ENCODE results near the gene PARP12.

The PARP12 gene

GRCh38 chr7:140014123-140014522, 48.6 kb downstream of the PARP12 start:
- no peak for DNase-seq (ENCODE audit: low read depth)

DNA sequence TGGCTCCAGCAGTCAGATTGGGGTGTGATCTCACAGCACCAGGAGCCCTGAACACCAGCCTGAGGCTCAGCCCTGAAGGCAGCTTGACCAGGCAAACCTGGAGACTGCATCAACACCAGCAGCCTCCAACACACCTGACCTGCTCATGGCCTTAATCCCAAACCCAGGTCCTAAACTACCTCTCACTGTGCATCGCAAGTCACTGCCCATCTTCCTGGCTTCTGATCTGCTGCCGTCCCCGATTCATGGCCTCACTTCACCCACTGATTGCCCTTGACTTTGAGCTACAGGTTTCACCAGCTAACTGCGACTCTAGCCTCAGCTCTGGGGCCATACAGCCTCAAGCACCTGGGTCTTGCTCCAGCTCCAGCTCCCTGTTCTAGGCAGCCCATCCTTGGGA, 49.1 kb downstream of the PARP12 start:
- DNase-seq (ENCODE audit: low read depth): no peak

DNA sequence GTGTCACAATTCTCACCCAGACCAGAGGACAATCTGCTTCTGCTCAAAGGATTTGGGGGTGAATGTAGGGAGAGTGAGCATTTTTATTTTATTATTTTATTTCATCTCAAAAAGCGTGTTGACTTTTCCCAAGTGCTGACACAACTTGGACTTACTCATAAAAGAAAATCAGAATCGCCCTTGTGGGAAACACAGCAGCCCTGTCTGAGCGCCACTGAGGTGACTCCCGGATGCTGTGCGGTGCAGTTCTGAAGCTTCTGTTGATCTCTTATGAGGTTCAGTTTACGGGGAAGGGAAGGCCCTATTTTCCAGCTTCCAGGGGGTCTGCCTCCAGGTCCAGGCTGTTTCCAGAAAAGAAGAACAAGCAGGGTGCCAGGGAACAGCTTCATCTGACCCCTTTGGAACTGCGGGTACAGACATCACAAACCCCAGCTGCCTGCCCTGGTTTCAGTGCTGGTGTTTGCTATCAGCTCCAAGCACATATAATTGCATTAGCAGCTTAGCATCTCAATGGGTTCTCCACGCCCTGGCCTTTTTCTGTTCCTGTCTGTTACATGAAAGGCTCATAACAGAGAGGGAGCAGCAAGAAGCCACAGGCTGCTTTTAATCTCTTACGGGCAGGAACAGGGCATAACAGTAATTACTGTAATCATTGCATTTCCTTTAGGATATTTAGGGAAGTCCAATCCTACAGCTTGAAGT, 52.4 kb downstream of the PARP12 start:
- DNase-seq (ENCODE audit: low read depth): no peak

GRCh38 chr7:140009735-140010134, 53.0 kb downstream of the PARP12 start:
- DNase-seq (ENCODE audit: low read depth): no peak

- DNase-seq (ENCODE audit: low read depth): no peak
These were observed 53.8 kb downstream of the PARP12 start for GRCh38 chr7:140008755-140009610.

DNA sequence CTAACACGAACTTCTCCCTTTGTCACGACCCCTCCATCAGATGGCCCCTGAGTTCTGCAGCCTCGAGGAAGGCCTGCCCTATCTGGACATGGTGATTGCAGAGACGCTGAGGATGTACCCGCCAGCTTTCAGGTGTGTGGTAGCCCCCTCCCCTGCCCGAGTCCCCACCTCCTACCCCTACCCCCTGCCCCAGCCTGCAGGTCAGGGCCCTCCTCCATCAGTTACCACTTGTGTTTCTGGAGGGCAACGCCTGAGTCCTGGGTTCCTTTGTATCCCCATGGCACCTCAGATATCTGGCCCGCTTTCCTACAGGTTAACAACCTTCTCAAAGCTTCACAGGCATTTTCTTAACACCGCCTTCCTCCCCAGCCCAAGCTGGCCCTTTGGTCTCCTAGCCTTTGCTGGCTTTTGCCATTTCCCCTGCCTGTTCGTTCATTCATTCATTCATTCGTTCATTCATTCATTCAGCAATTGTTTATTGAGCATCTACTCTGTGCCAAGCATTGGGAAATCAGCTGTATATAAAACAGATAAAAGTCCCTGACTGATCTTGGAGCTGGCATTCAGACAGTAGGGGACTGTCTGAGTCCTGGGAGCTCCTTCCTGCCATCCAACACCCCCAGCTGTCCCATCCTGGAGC, 55.6 kb downstream of the PARP12 start:
- DNase-seq (ENCODE audit: low read depth): no peak

DNA sequence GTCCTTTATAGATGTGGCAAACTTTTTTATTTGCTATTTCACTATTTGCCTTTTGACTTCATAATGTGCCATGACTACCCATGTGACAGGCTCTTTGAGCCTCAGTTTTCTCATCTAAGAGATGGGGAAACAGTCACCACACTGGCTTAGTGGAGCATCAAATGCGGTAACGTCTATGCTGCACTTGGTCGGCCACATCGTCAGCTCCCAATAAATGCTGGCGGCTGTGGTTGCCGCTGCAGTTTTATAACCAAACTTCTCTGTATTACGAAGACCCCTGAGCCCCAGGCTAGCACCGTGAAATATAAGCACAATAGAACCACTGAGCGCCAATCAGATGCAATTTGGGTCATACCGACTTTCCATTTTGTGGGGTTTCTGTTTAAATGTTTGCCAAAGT, 56.2 kb downstream of the PARP12 start:
- no peak for DNase-seq (ENCODE audit: low read depth)

DNA sequence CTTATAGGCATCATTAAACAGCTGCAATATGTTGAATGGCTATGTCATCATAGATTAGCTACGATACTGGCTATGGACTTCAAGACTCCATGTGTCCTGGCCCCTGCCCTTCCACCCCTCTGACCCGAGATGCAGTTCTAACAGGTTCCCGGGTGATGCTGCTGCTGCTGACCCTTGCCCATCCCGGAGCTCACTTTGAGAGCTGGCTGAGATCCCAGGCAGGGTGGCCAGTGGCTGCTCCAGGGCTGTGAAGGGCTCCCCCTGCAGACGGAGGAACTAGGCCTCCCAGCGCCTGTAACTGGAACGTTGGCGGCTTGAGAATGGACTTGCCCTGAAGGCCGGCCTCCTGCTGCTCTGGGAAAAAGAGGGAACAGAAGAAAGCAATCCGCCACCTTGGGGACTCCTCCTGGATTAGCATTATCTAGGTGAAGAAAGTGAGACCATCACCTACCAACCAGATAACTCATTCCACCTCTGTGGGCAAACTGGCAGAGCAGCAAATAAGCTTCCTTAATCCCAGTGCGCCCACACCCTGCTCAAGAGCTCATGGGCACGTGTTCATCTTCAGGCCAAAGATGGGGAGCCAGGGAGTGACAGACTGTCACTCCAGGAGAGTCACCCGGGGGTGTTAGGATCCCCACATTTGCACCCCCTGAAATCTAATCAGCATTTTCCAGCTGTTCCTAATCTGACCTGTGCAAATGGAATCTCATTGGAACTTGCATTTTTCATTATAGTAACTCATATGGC, 56.8 kb downstream of the PARP12 start:
- DNase-seq (ENCODE audit: low read depth): no peak

- DNase-seq (ENCODE audit: low read depth): no peak
These were observed 57.4 kb downstream of the PARP12 start for GRCh38 chr7:140005341-140005740.

GRCh38 chr7:140004672-140005071, 58.1 kb downstream of the PARP12 start:
- no peak for DNase-seq (ENCODE audit: low read depth)

DNA sequence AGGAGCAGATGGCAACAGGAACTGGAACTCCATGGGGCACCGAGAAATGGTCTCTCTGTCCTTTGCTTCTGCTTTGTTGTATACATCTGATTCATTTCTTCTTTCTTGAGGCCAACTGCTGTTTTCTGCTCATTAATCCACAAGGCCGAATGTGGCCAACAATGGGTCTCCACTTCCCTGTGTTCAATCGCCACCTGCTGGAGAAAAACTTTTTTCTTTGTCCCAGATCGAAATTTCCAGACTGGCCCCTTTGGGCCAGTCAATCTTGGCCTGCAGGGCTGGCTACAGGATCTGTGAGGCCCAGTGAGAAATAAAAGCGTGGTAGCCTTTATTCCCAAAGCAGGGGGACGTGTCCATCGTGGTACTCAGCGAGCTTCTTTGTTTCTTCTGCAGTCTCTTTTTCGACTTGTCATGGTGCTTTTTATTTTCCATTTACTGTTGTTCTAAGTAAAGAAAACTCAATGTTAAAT, 58.8 kb downstream of the PARP12 start:
- peak; percentile 31 for DNase-seq (ENCODE audit: low read depth)

- DNase-seq (ENCODE audit: low read depth): no peak
These were observed 62.0 kb downstream of the PARP12 start for GRCh38 chr7:140000666-140001268.

- DNase-seq (ENCODE audit: low read depth): no peak
These were observed 63.2 kb downstream of the PARP12 start for GRCh38 chr7:139999516-139999915.

GRCh38 chr7:139998572-139998971, 64.2 kb downstream of the PARP12 start:
- DNase-seq (ENCODE audit: low read depth): no peak

DNA sequence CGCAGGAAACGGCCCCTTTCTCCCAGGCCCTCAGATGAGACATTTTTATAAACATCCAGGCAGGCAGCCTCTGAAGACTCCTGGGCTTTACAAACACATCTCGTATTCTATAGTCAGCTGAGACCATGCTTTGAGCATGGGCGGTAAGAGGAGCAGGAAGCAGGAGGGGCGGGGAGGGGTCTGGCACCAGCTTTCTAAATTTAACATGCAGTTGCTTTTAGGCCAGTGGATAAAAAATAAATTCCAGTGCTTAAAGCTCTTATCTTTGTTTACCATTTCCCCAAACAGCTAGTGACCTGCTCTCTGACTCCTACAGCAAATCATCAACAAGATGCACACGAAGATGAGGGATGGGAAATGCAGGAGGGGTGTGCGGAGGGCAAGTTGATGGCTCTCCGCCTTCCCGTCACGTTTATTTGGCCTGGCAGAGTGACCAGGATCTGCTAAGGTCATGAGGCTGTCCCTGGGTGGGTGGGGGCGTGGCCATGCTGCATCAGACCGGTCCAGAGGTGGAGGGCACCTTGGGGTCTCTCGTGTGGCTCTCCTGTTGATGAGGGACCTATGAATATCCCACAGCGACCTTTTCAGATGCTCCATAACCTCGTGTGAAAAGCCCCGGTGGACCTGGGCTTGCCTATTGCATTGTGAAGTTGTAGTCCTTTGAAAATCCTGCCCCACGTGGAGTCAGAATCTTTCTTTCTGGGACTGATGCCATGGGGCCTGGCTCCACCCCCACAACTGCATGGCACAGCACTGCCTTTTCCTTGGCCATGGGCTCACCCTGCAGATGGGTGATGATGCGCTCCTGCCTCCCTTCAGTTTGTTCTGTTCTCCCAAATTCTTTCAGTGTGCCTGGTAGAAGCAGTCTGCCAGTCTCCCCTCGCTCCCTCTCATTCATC, 67.5 kb downstream of the PARP12 start:
- peak; percentile 21 for DNase-seq (ENCODE audit: low read depth)

DNA sequence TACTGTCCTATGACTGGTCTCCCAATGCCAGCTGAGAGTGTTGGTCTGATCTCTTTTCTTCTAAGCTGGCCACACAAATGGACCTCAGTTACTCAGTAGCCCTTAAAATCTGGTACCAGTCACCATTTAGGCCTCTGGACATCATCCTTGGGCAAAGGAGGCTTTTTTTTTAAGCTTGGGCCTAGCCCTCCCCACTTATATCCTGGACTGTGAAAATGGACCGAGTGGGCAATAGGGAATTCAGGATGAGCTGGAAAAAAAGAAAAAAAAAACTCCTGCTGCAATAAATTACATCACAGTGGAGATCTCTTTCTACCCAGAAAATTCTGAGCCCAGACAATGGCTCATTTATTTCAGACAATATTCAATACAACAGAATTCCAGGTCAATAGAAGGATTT, 68.4 kb downstream of the PARP12 start:
- DNase-seq (ENCODE audit: low read depth): no peak

GRCh38 chr7:139993592-139993991, 69.2 kb downstream of the PARP12 start:
- no peak for DNase-seq (ENCODE audit: low read depth)

DNA sequence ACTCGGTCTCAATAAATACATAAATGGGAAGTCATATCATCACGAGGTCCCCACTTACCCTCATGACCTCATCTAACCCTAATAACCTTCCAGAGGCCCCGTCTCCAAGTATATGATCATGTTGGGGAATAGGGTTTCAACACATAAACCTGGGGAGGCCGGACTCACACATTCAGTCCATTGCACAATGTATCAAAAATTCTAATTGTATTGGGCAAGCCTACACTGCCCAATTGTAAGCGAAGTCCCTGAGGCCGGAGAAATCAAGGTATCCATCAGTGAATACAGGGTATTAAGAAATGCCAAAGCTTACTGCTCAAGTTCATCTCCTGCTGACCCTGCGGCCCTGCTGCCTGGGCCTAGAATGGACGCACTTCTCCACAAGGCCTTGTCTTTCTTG, 69.6 kb downstream of the PARP12 start:
- DNase-seq (ENCODE audit: low read depth): no peak

- DNase-seq (ENCODE audit: low read depth): no peak
These were observed 70.3 kb downstream of the PARP12 start for GRCh38 chr7:139992353-139993044.

GRCh38 chr7:139991911-139992310, 70.8 kb downstream of the PARP12 start:
- DNase-seq (ENCODE audit: low read depth): no peak
